Superior temporal gyrus (tissue), 1 donor: ENCODE results near the gene FARSA.
A peak's percentile ranks its signal among the peaks of the same experiment; 100 is the strongest.
"Not testable (repeated sequence)": the region's sequence is repeated elsewhere in the genome, so short reads cannot be mapped to it uniquely, and the experiment has no call there.

Experiments used
- DNase-seq: peaks from one replicate; pipeline ENCODE4 v3.0.0-alpha.2; 2016; ENCODE audit errors: extremely low spot score

Gene FARSA

GRCh38 chr19:12953799-12954611 lies 20.5 kb upstream of the FARSA start:
- no peak for DNase-seq

- DNase-seq = peak; percentile 60
Measured at GRCh38 chr19:12953138-12953798, 19.8 kb upstream of the FARSA start.

- no peak for DNase-seq
Measured at GRCh38 chr19:12952488-12953137, 19.1 kb upstream of the FARSA start.

DNA sequence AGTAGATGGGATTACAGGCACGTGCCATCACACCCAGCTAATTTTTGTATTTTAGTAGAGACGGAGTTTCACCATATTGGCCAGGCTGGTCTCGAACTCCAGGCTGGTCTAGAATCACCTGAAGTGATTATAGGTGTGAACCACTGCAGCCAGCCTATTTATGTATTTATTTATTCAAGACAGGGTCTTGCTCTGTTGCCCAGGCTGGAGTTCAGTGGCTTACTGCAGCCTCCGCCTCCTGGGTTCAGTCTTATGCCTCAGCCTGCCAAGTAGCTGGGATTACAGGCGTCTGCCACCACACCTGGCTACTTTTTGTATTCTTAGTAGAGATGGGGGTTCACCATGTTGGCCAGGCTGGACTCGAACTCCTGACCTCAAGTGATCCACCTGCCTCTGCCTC lies 18.5 kb upstream of the FARSA start:
- not testable (repeated sequence) for DNase-seq

DNA sequence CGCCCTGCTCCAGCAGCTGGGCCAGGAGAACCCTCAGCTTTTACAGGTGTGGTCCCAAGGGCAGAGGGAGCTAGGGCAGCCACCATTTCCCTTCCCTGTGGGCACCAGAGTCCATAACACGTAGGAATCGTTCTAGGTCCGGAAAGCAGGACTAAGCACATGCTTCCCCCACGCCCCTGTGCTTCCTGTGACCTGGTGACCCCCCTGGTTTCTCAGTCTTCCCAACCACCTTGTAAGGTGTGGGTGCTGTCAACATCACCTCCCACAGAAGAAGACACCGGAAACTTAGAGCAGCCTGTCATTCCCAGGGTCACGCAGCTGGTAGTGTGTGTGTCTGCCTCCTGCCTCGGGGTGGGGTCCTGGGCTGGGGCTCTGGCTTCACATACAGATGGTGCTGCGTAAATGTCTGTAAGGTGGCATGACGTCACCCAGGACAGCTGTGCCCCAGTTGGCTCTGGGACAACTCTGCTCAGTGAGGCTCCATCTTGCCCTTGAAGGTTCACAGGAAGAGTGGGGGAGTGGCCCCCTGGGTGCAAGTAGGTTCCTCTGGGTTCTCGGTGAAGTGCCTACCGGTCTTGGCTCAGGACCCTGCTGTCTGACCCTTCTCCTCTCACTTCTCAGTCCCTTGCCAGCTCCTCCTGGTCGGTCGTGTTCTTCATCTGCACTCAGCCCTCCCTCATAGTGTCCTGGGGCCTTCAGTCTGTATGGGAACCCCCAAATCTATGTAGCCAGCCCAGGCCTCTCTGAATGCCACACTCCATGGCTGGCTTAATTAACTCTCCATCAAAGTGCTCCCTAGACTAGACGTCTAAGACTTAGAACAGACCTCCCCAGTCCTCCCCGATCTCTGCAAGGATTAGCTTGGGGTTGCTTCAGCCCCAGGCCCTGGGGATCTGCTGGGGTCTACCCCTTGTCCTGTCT lies 16.1 kb upstream of the FARSA start:
- DNase-seq = no peak

GRCh38 chr19:12948612-12949362 lies 15.3 kb upstream of the FARSA start:
- DNase-seq = no peak

- DNase-seq = no peak
Measured at GRCh38 chr19:12947702-12948611, 14.4 kb upstream of the FARSA start.

DNA sequence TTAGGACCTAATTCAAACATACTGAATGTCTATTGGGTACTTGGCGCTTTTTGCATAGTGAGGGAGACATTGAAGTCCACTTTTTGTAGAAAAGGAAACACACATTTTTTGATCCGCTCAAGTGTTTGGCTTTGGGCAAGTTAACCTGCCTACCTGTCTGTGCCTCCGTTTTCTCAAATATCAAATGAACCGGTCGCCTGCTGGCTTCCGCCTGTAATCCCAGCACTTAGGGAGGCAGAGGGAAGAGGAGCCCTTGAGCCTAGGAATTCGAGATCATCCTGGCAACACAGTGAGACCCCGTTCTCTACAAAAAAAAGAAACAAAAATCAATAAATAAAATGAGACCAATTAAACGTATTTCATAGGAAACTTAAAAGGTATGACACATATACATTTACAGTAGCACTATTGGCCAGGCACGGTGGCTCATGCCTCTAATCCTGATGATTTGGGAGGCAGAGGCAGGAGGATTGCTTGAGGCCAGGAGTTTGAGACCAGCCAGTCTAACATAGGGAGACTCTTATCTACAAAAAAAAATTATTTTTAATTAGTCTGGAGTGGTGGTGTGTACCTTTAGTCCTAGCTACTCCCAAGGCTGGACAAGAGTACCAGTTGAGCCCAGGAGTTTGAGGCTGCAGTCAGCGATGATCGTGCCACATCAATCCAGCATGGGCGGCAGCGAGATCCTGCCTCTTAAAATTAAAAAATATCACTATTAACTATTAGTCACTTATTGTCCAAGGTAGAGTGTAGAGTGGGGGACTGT lies 13.4 kb upstream of the FARSA start:
- DNase-seq = no peak

GRCh38 chr19:12946092-12946721 lies 12.7 kb upstream of the FARSA start:
- DNase-seq = no peak

DNA sequence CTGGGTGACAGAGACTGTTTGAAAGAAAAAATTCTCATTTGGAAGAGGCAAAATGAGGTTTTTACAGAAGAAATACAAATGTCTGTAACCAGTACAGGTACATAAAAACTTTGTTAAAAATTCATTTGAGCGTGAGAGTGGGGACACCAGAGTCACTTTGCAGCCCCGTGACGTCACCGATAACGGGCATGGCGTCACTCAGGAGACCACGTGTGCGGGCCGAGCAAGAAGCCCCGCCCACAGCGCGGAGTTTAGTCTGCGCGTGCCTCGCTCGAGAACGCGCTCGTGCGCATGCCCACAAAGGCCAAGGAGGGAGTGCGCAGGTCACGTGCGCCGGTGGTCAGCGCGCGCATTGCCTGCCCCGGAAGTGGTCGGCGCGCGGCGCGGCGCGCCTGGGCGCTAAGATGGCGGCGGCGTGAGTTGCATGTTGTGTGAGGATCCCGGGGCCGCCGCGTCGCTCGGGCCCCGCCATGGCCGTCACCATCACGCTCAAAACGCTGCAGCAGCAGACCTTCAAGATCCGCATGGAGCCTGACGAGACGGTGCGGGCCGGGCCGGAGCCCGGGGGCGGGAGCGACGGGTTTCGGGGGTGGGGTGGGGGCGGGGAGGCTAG lies 12.1 kb upstream of the FARSA start, which contains the start of gene RAD23A:
Gene RAD23A, plus strand, starts transcription at position 384 of the 613 bp plus-strand sequence. Its CDS starts 87 bp downstream, at position 471.
- peak; percentile 93 for DNase-seq

DNA sequence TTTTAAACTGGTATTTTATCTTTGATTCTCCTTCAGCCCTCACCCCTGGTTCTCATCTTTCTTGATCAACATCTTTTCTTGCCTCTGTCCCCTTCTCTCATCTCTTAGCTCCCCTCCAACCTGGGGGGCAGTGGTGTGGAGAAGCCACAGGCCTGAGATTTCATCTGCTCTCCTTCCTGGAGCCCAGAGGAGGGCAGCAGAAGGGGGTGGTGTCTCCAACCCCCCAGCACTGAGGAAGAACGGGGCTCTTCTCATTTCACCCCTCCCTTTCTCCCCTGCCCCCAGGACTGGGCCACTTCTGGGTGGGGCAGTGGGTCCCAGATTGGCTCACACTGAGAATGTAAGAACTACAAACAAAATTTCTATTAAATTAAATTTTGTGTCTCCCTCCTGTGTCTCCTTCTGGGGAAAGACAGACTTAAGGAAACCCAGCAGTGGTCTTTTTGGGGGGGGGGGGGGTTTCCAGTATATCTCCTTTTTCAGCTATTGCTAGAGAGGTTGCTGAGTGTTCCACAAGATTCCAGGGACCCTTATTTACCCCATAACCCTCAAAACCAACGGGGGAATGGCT lies 10.7 kb upstream of the FARSA start:
- DNase-seq = no peak

GRCh38 chr19:12943437-12944044 lies 10.0 kb upstream of the FARSA start:
- no peak for DNase-seq

DNA sequence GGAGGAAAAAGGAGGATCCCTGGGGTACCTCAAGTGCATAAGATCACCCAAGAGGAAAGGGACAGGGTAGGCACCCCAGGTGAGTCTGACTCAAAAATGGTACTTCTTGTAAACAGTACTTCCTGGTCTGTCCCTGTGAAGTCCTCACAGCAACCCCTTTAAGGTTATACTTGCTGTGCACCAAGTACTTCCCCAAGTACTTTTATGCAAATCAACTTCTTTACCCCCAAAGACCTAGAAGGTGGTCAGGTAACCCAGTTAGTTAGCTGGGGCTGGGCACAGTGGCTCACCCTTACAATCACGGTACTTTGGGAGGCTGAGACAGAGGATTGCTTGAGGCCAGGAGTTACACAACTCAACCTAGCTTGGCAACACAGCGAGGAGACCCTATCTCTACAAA lies 7.4 kb upstream of the FARSA start:
- DNase-seq = no peak

DNA sequence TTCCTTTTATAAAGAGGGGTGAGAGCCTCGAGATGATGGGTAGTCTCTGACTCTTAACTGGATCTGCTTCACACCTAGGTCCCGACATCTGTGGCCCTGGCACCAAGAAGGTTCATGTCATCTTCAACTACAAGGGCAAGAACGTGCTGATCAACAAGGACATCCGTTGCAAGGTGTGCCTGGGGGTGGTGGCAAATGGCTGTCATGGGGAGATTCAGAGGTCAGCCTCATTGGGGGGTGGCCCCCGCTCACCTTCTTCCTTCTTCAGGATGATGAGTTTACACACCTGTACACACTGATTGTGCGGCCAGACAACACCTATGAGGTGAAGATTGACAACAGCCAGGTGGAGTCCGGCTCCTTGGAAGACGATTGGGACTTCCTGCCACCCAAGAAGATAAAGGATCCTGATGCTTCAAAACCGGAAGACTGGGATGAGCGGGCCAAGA lies 6.5 kb upstream of the FARSA start:
- no peak for DNase-seq

GRCh38 chr19:12938779-12939601 lies 5.5 kb upstream of the FARSA start:
- DNase-seq = no peak
